ENCODE results near the gene DHFR2.
"Not testable (repeated sequence)": the region's sequence is repeated elsewhere in the genome, so short reads cannot be mapped to it uniquely, and the experiment has no call there.

DHFR2 gene

DNA sequence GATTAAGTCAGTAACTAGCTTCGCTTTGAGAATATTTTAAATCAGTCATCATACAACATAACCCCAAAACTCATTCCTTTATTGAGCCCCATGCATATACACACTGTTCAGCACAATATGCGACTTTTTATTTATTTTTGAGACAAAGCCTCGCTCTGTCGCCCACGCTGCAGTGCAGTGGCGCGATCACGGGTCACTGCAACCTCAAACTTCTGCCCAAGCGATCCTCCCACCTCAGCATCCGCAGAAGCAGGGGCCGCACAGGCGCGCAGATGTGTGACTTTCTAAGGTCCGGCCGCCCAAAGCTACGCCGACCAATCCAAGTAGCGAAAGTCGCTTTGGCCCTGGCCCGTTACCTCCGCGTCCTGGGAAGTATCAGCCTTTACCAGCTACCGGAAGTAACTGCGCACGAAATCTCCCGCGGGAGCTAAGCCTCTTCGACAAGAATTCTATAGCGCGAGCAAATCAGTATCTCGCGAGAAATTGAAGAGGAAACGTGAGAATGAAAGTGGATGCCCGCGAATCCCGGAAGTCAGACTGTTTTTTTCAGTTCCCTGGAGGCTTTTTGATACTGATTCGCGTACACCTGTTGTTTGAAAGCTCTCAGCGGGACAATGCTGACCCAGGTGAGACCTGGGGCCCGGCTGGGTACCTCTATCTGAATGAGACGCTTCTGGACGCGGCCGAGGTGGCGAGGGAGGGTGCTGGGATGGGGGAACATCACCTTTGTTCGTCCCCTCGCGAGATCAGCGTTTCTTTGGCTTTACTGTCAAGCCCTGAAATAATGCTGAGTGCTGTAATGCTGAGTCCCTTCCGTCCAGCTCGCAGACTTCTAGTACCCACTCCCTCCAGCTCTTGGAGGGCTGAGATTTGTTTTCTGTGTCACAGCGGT is at the start of gene DHFR2, which contains the start of gene NSUN3:
DHFR2 (minus strand) TSS at position 404 of the 892 bp plus-strand sequence. CDS start 1,405 bp downstream, outside the sequence.
NSUN3 (plus strand) TSS at position 549 of the 892 bp plus-strand sequence; CDS start at position 615, 66 bp downstream.
- peak; percentile 96 for DNase-seq (ENCODE audit: low spot score)

GRCh38 chr3:94110854-94111253 is 48.1 kb upstream of the DHFR2 start:
- DNase-seq (ENCODE audit: low spot score): no peak

GRCh38 chr3:94110232-94110631 is 47.5 kb upstream of the DHFR2 start:
- not testable (repeated sequence) for DNase-seq (ENCODE audit: low spot score)

GRCh38 chr3:94106268-94106667 is 43.6 kb upstream of the DHFR2 start:
- DNase-seq (ENCODE audit: low spot score): no peak

- no peak for DNase-seq (ENCODE audit: low spot score)
Observed at GRCh38 chr3:94101860-94102259, 39.1 kb upstream of the DHFR2 start.

GRCh38 chr3:94099311-94099710 is 36.6 kb upstream of the DHFR2 start:
- DNase-seq (ENCODE audit: low spot score): no peak

- DNase-seq (ENCODE audit: low spot score): no peak
Observed at GRCh38 chr3:94098452-94098851, 35.7 kb upstream of the DHFR2 start.

DNA sequence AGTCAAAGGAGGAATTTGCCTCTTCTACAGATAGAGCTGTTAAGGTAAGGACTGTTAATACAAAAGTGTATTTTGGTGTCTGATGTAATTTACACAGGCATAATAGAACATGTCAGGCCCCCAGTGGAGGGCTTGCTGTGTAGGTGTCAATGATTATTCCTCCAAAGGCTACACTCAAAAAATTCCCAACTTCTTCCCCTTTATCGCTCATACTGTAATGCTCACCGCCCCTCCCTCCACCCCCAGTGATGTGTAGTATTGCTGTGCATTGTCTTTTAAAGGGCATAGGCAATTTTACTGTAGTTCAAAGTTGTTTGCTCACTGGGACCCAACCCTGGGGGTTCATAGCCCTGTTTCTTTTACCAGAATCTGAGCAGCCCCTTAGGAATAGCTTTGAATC is 32.4 kb upstream of the DHFR2 start:
- DNase-seq (ENCODE audit: low spot score): no peak

- no peak for DNase-seq (ENCODE audit: low spot score)
Observed at GRCh38 chr3:94093151-94093550, 30.4 kb upstream of the DHFR2 start.

- no peak for DNase-seq (ENCODE audit: low spot score)
Observed at GRCh38 chr3:94092086-94092485, 29.4 kb upstream of the DHFR2 start.

DNA sequence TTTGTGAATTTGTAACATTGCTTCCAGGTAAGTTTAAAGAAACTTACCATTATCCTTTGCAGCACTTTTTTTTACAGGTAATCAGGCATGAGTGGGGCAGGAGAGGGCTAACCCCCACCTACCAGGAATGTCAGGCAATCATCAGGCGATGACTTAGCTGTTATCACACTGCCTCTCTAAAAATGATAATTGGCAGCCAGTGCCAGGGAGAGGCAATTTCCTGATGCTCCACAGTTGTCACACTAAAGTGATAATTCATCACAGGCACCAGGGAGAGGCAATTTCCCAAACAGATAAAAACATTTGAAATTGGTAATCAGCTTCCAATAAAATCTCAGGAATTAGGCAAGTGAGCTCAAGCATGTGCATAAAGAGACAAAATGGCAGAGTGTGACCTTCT is 26.4 kb upstream of the DHFR2 start:
- no peak for DNase-seq (ENCODE audit: low spot score)

DNA sequence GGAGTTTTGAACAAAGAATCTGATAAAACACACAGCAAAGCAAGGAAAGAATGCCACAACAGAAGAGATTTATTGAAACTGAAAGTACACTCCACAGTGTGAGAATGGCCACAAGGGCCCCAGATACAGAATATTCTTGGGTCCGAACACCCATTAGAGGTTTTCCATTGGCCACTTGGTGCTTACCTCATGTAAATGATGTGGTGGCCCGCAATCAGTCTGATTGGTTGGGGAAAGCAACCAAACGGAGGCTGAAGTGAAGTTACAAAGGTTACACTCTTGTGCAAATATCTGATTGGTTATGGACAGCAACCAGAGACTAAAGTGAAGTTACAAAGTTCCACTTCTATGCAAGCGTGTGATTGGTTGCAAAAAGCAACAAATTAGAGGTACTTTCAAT is 20.5 kb upstream of the DHFR2 start:
- no peak for DNase-seq (ENCODE audit: low spot score)

GRCh38 chr3:94082391-94082937 is 19.7 kb upstream of the DHFR2 start:
- no peak for DNase-seq (ENCODE audit: low spot score)

DNA sequence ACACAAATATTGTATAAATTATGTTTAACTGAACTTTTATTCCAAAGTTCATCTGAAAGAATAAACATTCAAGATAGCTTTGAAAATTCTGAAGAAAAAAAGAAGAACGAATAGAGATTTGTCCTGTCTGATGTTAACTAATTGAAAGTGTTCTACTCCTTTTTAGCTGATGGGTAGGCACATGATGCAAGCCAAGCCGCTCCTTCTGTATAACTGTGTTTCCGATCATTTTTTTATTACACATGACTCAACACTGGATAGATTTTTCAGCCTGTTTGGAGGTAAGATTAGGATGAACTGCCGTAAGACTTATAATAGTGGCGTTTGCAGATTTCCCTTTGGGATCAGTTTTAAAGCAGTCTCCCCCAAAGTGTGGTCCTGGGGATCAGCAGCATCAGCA is 19.2 kb upstream of the DHFR2 start:
- DNase-seq (ENCODE audit: low spot score): no peak

- DNase-seq (ENCODE audit: low spot score): not testable (repeated sequence)
Observed at GRCh38 chr3:94080552-94080951, 17.8 kb upstream of the DHFR2 start.

DNA sequence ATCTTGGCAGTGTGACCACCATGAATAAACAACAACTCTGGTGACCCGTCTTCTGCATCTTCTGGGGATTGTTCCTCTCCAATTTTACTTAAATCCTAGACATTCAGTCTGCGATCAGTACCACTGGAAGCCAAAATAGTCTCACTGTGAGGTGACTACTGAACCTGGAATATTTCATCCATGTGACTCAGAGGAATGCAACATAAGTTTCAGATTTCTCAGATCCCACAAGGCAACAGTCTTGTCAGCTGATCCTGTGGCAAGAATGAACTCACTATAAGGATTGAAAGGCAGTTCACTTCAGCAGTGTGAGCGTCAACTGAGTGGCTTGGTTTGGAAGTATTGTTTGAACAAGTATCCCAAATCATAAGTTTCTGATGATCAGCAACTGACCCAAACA is 13.3 kb upstream of the DHFR2 start:
- DNase-seq (ENCODE audit: low spot score): no peak

- DNase-seq (ENCODE audit: low spot score): no peak
Observed at GRCh38 chr3:94071713-94072284, 9.1 kb upstream of the DHFR2 start.

GRCh38 chr3:94070341-94070911 is 7.7 kb upstream of the DHFR2 start:
- DNase-seq (ENCODE audit: low spot score): no peak

- DNase-seq (ENCODE audit: low spot score): peak; percentile 30
Observed at GRCh38 chr3:94069194-94069813, 6.6 kb upstream of the DHFR2 start.

- DNase-seq (ENCODE audit: low spot score): no peak
Observed at GRCh38 chr3:94066506-94067500, 4.1 kb upstream of the DHFR2 start.

All from cerebellar cortex (tissue), 1 donor.